HG03571 (cell line): ENCODE measurements around the gene KIR2DL1.
"Not testable (repeated sequence)": the region's sequence is repeated elsewhere in the genome, so short reads cannot be mapped to it uniquely, and the experiment has no call there.

Experiments
- ATAC-seq: cut with Tn5 transposase; IDR thresholded peaks from one replicate; pipeline ENCODE4 v1.9.1; 2021; ENCODE audit not compliant: unreplicated experiment

Gene KIR2DL1

DNA sequence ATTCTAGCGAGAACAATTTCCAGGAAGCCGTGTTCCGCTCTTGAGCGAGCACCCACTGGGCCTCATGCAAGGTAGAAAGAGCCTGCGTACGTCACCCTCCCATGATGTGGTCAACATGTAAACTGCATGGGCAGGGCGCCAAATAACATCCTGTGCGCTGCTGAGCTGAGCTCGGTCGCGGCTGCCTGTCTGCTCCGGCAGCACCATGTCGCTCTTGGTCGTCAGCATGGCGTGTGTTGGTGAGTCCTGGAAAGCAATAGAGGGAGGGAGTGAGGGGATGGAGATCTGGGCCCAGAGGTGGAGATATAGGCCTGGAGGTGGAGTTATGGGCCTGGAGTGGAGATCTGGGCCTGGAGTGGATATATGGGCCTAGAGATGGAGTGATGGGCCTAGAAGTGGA is at the start of gene KIR2DL1:
Gene KIR2DL1, plus strand, starts transcription at position 148 of the 400 bp plus-strand sequence. Its CDS starts 58 bp downstream, at position 206.
- ATAC-seq = not testable (repeated sequence)

DNA sequence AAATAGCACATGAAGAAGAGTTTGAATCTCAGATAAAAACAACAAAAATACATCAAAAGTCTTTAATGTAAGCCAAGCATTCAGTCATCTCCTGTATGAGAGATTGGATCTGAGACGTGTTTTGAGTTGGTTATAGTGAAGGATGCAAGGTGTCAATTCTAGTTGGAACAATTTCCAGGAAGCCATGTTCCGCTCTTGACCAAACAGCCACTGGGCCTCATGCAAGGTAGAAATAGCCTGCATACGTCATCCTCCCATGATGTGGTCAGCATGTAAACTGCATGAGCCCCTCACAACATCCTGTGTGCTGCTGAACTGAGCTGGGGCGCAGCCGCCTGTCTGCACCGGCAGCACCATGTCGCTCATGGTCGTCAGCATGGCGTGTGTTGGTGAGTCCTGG is 45.5 kb upstream of the KIR2DL1 start, which contains the start of gene KIR3DL3:
Gene KIR3DL3, plus strand, starts transcription at position 301 of the 400 bp plus-strand sequence. Its CDS starts 55 bp downstream, at position 356.
- no peak for ATAC-seq

DNA sequence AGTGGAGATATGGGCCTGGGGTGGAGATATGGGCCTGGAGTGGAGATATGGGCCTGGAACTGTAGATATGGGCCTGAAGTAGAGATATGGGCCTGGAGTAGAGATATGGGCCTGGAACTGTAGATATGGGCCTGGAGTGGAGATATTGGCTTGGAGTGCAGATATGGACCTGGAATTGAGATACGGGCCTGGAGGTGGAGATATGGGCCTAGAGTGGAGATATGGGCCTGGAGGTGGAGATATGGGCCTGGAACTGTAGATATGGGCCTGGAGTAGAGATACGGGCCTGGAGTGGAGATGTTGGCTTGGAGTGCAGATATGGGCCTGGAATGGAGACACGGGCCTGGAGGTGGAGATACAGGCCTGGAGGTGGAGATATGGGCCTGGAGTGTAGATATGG is 44.9 kb upstream of the KIR2DL1 start:
- ATAC-seq = no peak

DNA sequence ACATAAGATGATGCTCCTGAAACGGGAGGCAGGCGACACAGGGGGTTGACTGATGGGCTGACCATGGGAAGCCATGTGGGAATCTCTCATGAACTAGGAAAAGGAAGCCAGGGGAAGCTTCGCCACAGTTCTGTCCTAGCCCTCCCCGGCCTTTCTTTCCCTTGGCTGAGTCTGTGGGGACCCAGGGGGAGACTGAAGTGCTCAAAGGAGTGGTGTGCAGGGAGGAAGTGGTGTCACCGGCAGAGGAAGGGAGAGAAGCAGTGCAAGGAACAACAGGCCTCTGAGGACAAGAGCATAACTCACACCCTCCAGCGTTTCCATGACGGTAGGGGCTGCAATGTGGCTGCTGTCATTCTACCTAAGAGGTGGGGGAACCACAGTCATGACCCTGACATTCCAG is 44.3 kb upstream of the KIR2DL1 start:
- ATAC-seq = no peak

DNA sequence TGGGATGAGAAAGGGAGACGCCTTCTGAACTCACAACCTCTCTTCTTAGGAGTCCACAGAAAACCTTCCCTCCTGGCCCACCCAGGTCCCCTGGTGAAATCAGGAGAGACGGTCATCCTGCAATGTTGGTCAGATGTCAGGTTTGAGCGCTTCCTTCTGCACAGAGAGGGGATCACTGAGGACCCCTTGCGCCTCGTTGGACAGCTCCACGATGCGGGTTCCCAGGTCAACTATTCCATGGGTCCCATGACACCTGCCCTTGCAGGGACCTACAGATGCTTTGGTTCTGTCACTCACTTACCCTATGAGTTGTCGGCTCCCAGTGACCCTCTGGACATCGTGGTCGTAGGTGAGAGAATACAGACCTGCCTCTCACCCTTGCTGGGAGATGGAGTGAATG is 42.0 kb upstream of the KIR2DL1 start:
- ATAC-seq = no peak

DNA sequence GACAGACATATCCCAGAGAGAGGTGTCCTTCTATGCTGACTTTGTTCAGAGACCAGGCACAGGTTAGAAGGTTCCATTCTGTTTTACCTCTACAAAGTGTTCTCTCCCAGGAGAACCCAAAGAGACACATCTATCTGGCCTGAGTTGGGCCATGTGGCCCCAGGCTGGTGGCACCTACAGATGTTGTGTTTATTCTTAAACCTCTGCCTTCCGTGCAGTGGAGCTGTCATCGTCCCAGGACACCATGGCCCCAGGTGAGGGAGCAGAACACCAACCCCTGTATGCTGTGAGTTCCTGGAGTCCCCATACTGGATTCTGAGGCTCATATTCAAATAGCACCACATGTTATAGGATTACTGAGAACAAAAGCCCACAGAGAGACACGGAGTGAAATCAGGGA is 41.4 kb upstream of the KIR2DL1 start:
- ATAC-seq = no peak

DNA sequence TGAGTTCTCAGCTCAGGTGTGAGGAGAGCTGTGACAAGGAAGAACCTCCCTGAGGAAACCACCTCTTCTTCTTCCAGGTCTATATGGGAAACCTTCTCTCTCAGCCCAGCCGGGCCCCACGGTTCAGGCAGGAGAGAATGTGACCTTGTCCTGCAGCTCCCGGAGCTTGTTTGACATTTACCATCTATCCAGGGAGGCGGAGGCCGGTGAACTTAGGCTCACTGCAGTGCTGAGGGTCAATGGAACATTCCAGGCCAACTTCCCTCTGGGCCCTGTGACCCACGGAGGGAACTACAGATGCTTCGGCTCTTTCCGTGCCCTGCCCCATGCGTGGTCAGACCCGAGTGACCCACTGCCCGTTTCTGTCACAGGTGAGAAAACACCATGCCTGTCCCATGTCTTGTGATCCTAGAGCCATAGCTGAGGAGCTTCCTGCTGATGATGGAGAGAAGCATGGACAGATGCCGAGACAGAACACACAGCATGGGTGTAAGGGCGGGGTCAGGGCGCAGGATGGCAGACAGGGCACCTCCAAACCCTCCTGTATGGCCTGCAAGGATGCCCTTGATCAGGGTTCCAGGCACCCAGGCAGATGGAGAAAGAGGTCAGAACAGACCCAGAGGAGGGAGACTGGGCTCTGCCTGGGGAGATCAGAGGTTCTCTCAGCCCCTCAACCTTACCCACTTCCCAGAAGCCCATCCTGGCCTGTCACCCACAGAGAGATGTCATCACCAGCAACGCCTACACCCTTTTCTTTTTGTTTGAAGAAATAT is 40.0 kb upstream of the KIR2DL1 start:
- no peak for ATAC-seq

DNA sequence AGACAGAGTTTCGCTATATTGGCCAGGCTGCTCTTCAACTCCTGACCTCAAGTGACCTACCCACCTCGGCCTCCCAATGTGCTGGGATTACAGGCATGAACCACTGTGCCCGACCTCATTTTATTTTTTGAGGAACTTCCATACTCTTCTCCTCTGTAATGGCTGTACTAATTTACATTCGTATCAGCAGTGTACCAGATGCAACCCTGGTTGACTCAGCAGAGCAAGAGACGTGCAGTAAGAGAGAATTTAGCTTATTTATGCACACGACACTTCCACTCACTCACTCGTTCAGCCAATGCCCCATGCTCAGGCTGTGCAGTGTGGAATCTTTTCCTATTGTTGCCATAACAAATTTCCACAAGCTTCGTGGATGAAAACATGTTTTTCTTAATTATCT is 38.4 kb upstream of the KIR2DL1 start:
- no peak for ATAC-seq

DNA sequence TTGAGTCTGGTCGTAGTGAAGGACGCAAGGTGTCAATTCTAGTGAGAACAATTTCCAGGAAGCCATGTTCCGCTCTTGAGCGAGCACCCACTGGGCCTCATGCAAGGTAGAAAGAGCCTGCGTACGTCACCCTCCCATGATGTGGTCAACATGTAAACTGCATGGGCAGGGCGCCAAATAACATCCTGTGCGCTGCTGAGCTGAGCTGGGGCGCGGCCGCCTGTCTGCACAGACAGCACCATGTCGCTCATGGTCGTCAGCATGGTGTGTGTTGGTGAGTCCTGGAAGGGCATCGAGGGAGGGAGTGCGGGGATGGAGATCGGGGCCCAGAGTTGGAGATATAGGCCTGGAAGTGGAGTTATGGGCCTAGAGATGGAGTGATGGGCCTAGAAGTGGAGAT is 31.3 kb upstream of the KIR2DL1 start, which contains the start of gene KIR2DL3:
Gene KIR2DL3, plus strand, starts transcription at position 208 of the 400 bp plus-strand sequence. Its CDS starts 33 bp downstream, at position 241.
- not testable (repeated sequence) for ATAC-seq

DNA sequence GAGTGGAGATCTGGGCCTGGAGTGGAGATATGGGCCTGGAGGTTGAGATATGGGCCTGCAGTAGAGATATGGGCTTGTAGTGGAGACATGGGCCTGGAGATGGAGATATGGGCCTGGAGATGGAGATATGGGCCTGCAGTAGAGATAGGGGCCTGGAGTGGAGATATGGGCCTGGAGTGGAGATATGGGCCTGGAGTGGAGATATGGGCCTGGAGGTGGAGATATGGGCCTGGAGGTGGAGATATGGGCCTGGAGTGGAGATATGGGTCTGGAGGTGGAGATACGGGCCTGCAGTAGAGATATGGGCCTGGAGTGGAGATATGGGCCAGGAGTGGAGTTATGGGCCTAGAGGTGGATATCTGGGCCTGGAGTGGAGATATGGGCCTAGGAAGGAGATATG is 30.9 kb upstream of the KIR2DL1 start:
- no peak for ATAC-seq

DNA sequence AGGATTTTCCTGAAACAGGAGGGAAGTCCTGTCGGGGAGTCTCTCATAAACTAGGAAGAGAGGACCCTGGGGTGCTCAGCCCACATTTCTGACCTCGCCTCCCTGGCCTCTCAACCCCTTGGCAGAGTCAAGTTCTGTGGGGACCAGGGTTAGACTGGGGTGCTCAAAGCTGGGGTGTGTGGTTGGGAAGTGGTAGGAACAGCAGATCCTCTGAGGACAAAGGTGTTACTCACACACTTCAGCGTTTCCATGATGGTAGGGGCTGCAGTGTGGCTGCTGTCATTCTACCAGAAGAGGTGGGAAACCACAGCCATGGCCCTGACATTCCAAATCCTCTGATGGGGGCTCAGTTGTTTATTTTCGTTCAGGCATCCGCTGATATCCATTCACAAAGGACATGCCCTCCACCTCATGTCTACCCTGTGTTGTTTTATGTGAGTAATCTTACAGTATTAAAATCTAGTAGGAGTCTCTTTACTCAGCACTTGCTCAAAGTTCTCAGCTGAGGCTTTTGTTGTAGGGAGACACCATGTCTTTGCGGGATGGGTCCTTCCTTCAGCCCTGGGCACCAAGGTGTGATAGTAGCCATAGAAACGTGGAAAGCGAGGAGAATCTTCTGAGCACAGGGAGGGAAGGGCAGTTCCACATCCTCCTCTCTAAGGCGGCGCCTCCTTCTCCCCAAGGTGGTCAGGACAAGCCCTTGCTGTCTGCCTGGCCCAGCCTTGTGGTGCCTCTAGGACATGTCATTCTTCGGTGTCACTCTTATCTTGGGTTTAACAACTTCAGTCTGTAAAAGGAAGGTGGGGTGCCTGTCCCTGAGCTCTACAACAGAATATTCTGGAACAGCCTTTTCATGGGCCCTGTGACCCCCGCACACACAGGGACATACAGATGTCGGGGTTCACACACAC is 29.8 kb upstream of the KIR2DL1 start:
- ATAC-seq = no peak

DNA sequence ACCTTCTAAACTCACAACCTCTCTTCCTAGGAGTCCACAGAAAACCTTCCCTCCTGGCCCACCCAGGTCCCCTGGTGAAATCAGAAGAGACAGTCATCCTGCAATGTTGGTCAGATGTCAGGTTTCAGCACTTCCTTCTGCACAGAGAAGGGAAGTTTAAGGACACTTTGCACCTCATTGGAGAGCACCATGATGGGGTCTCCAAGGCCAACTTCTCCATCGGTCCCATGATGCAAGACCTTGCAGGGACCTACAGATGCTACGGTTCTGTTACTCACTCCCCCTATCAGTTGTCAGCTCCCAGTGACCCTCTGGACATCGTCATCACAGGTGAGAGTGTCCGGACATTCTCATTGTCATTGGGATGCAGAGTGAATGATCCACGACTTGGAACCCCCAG is 27.6 kb upstream of the KIR2DL1 start:
- not testable (repeated sequence) for ATAC-seq

DNA sequence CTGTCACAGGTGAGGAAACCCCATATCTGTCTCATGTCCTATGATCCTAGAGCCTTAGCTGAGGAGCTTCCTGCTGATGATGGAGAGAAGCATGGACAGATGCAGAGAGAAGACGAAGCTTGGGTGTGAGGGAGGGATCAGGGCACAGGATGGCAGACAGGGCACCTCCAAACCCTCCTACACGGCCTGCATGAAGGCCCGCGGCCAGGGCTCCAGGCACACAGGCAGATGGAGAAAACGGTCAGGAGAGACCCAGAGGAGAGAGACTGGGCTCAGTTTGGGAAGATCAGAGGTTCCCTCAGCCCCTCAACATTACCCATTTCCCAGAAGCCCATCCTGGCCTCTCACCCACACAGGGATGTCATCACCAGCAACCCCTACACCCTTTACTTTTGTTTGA is 25.5 kb upstream of the KIR2DL1 start:
- ATAC-seq = not testable (repeated sequence)

DNA sequence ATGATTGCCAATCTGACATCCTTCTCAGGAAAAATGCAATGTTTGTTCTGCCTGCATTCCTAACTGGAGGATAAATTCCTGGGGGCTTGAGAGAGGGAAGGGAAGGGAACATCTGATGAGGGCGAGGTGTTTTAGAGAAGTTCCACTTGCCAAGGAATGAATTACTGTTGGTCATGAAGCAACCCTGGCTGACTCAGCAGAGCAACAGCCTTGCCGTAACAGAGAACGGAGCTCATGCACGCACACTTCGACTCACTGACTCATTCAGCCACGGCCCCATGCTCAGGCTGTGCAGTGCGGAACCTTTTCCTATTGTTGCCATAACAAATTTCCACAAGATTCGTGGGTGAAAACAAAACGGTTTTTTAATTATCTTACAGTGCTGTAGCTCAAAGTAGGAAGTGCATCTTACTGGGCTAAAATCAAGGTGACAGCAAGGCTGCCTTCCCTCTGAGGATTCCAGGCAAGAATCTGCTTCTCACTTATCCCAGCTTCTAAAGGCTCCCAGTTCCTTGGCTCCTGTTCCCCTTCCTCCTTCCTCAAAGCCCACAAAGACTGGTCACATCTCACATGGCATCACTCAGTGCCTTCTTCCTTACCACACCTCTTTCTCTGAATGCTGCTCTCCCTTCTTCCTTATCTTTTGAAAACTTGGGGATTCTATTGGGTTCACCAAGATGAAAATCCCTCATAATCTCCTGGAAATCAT is 21.8 kb upstream of the KIR2DL1 start:
- ATAC-seq = not testable (repeated sequence)

DNA sequence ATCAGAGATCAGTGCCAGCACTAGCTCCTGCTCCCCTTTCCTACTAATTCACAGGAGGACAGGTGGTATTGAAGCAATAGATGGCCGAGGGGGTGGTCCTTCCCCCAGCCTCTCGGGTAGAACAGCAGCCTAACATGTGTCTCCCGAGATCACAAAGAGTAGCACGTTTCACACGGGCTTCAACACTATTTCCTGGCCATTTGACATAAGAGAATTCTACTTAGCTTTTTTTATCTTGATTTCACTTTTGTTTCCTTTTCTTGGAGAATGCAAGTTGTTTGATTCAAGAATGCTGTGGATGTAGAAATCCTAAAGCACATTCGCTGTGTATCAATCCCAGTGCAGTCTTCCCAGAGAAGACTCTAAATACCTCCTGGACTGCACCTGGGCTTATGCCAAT is 19.3 kb upstream of the KIR2DL1 start:
- not testable (repeated sequence) for ATAC-seq

DNA sequence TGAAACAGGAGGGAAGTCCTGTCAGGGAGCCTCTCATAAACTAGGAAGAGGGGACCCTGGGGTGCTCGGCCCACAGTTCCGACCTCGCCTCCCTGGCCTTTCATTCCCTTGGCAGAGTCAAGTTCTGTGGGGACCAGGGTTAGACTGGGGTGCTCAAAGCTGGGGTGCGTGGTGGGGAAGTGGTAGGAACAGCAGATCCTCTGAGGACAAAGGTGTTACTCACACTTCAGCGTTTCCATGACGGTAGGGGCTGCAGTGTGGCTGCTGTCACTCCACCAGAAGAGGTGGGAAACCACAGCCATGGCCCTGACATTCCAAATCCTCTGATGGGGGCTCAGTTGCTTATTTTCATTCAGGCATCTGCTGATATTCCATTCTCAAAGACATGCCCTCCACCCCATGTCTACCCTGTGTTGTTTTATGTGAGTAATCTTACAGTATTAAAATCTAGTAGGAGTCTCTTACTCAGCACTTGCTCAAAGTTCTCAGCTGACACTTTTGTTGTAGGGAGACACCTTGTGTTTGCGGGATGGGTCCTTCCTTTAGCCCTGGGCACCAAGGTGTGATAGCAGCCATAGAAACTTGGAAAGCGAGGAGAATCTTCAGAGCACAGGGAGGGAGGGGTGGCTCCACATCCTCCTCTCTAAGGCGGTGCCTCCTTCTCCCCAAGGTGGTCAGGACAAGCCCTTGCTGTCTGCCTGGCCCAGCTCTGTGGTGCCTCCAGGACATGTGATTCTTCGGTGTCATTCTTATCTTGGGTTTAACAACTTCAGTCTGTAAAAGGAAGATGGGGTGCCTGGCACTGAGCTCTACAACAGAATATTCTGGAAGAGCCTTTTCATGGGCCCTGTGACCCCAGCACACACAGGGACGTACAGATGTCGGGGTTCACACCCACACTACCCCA is 13.1 kb upstream of the KIR2DL1 start:
- ATAC-seq = not testable (repeated sequence)

DNA sequence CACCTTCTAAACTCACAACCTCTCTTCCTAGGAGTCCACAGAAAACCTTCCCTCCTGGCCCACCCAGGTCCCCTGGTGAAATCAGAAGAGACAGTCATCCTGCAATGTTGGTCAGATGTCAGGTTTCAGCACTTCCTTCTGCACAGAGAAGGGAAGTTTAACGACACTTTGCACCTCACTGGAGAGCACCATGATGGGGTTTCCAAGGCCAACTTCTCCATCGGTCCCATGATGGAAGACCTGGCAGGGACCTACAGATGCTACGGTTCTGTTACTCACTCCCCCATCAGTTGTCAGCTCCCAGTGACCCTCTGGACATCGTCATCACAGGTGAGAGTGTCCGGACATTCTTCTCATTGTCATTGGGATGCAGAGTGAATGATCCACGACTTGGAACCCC is 11.0 kb upstream of the KIR2DL1 start:
- not testable (repeated sequence) for ATAC-seq

DNA sequence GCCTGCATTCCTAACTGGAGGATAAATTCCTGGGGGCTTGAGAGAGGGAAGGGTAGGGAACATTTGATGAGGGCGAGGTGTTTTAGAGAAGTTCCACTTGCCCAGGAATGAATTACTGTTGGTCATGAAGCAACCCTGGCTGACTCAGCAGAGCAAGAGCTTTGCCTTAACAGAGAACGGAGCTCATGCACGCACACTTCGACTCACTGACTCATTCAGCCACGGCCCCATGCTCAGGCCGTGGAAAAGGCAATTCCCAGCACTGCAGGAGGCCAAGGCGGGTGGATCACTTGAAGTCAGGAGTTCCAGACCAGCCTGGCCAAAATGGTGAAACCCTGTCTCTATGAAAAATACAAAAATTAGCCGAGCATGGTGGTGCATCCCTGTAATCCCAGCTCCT is 5.4 kb upstream of the KIR2DL1 start:
- ATAC-seq = not testable (repeated sequence)

DNA sequence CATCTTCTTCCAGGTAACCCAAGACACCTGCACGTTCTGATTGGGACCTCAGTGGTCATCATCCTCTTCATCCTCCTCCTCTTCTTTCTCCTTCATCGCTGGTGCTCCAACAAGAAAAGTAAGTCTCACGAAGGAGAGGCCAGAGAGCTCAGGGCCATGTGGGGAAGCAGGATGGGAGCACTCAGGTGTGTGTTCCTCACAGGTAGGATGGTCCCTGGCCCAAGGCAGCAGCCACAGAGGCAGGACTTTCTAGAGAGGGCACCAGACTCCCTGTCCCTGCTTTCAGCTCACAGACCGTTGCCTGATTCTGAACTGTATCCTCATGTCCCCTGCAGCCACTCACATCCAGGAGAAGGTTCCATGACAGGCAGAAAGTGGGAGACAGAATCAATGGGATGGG is 3.1 kb upstream of the KIR2DL1 start:
- ATAC-seq = not testable (repeated sequence)

DNA sequence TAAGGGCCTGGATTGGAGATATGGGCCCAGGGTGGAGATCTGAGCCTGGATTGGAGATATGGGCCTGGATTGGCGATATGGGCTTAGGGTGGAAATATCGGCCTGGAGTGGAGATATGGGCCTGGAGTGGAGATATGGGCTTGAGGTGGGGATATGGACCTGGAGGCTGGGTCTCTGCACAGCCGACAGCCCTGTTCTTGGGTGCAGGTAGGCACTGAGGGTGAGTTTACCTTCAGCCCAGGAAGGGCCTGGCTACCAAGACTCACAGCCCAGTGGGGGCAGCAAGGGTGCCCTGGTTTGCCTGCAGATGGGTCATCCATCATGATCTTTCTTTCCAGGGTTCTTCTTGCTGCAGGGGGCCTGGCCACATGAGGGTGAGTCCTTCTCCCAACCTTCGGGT is 918 bp downstream of the KIR2DL1 start:
- ATAC-seq = not testable (repeated sequence)
